H9 (cell line): ENCODE measurements around the gene RALY. TPM values are rescaled to one million over a fixed set of nuclear protein-coding genes. Genes with fewer than 3 reads are reported as not detected.

ENCODE experiments used
- DNase-seq: peaks from one replicate; pipeline ENCODE4 v3.0.0-alpha.2; 2017
- H2AFZ ChIP-seq: one replicate; pipeline ENCODE4 v1.6.1; 2013; ENCODE audit warnings: mild to moderate bottlenecking, low read length, control low read depth, moderate library complexity
- H2AK5ac ChIP-seq: 2 replicates; pipeline ENCODE4 v1.6.1; 2013; ENCODE audit warnings: low read length, control low read depth, mixed read lengths; ENCODE audit not compliant: insufficient read length
- H2BK120ac ChIP-seq: one replicate; pipeline ENCODE4 v1.6.1; 2013; ENCODE audit warnings: low read depth, mild to moderate bottlenecking, low read length, control low read depth, inconsistent platforms; ENCODE audit not compliant: poor library complexity, severe bottlenecking
- H2BK12ac ChIP-seq: 2 replicates; pipeline ENCODE4 v1.6.1; 2013; ENCODE audit warnings: low read length, control low read depth, mixed read lengths, low read depth; ENCODE audit not compliant: insufficient read length
- H2BK15ac ChIP-seq: 2 replicates; pipeline ENCODE4 v1.6.1; 2013; ENCODE audit warnings: low read depth, low read length, control low read depth
- H2BK20ac ChIP-seq: one replicate; pipeline ENCODE4 v1.6.1; 2013; ENCODE audit warnings: low read depth, mild to moderate bottlenecking, low read length, control low read depth, inconsistent platforms; ENCODE audit not compliant: poor library complexity, severe bottlenecking
- H2BK5ac ChIP-seq: 2 replicates; pipeline ENCODE4 v1.6.1; 2013; ENCODE audit warnings: low read length, control low read depth, mixed read lengths; ENCODE audit not compliant: insufficient read length
- H3K14ac ChIP-seq: 2 replicates; pipeline ENCODE4 v1.6.1; 2013; ENCODE audit warnings: low read length, control low read depth; ENCODE audit not compliant: insufficient read depth
- H3K18ac ChIP-seq: 2 replicates; pipeline ENCODE4 v1.6.1; 2013; ENCODE audit warnings: low read depth, mild to moderate bottlenecking, mixed read lengths, low read length, control low read depth; ENCODE audit not compliant: insufficient read length
- H3K23ac ChIP-seq: 2 replicates; pipeline ENCODE4 v1.6.1; 2013; ENCODE audit warnings: low read length, control low read depth, mixed read lengths, low read depth; ENCODE audit not compliant: insufficient read length
- H3K23me2 ChIP-seq: 2 replicates; pipeline ENCODE4 v1.6.1; 2013; ENCODE audit warnings: low read depth, mild to moderate bottlenecking, mixed read lengths, low read length, control low read depth; ENCODE audit not compliant: insufficient read length, poor library complexity, severe bottlenecking
- H3K27ac ChIP-seq: 2 replicates; pipeline ENCODE4 v1.5.1; 2013; ENCODE audit warnings: low read length, control low read depth, mixed read lengths, low read depth; ENCODE audit not compliant: insufficient read length
- H3K27me3 ChIP-seq: 2 replicates; pipeline ENCODE4 v1.6.1; 2013; ENCODE audit warnings: low read length, control low read depth, inconsistent platforms; ENCODE audit not compliant: insufficient read depth
- H3K4ac ChIP-seq: 2 replicates; pipeline ENCODE4 v1.6.1; 2013; ENCODE audit warnings: low read depth, mild to moderate bottlenecking, control low read depth, inconsistent platforms, low read length, moderate library complexity
- H3K4me1 ChIP-seq: 2 replicates; pipeline ENCODE4 v1.6.1; 2013; ENCODE audit warnings: low read length, control low read depth, inconsistent platforms; ENCODE audit not compliant: insufficient read depth
- H3K4me2 ChIP-seq: 2 replicates; pipeline ENCODE4 v1.6.1; 2013; ENCODE audit warnings: low read length, control low read depth, mixed read lengths; ENCODE audit not compliant: insufficient read length, insufficient read depth
- H3K56ac ChIP-seq: 2 replicates; pipeline ENCODE4 v1.6.1; 2013; ENCODE audit warnings: low read depth, mild to moderate bottlenecking, mixed read lengths, low read length, control low read depth; ENCODE audit not compliant: insufficient read length
- H3K79me1 ChIP-seq: 2 replicates; pipeline ENCODE4 v1.6.1; 2013; ENCODE audit warnings: low read depth, mild to moderate bottlenecking, moderate library complexity, low read length, control low read depth, inconsistent platforms; ENCODE audit not compliant: insufficient read depth, poor library complexity, severe bottlenecking
- H3K79me2 ChIP-seq: 2 replicates; pipeline ENCODE4 v1.6.1; 2013; ENCODE audit warnings: low read length, control low read depth, inconsistent platforms; ENCODE audit not compliant: insufficient read depth
- H3K9ac ChIP-seq: 2 replicates; pipeline ENCODE4 v1.6.1; 2013; ENCODE audit warnings: low read length, control low read depth, mixed read lengths; ENCODE audit not compliant: insufficient read length; ENCODE audit errors: extremely low read depth
- H3K9me3 ChIP-seq: one replicate; pipeline ENCODE4 v1.6.1; 2013; ENCODE audit warnings: low read depth, low read length, inconsistent platforms; ENCODE audit not compliant: control insufficient read depth
- H3T11ph ChIP-seq: one replicate; pipeline ENCODE4 v1.6.1; 2013; ENCODE audit warnings: mild to moderate bottlenecking, low read length, control low read depth, inconsistent platforms
- H4K20me1 ChIP-seq: one replicate; pipeline ENCODE4 v1.6.1; 2013; ENCODE audit not compliant: control insufficient read depth, insufficient read length, insufficient read depth
- H4K5ac ChIP-seq: 2 replicates; pipeline ENCODE4 v1.6.1; 2013; ENCODE audit warnings: low read depth, mild to moderate bottlenecking, mixed read lengths, low read length, control low read depth; ENCODE audit not compliant: insufficient read length
- H4K8ac ChIP-seq: replicated peaks from 2 replicates; pipeline ENCODE4 v1.6.1; 2013; ENCODE audit warnings: low read length, control low read depth, mixed read lengths, low read depth; ENCODE audit not compliant: insufficient read length
- H4K91ac ChIP-seq: 2 replicates; pipeline ENCODE4 v1.6.1; 2013; ENCODE audit warnings: low read depth, mild to moderate bottlenecking, moderate library complexity, mixed read lengths, low read length, control low read depth; ENCODE audit not compliant: insufficient read length
- H3K27ac Mint-ChIP-seq, 3 experiments: 2 replicates in 2 of 3; 3 replicates in 1 of 3; pipeline ENCODE4 v1.8.0; 2020 to 2021; ENCODE audit warnings: mixed read lengths in 3 of 3, mild to moderate bottlenecking in 1 of 3, moderate library complexity in 1 of 3
- H3K27me3 Mint-ChIP-seq: 2 replicates; pipeline ENCODE4 v1.8.0; 2021; ENCODE audit warnings: low read depth, mild to moderate bottlenecking, moderate library complexity, mixed read lengths
- H3K36me3 Mint-ChIP-seq, 3 experiments: 2 replicates in 2 of 3; 3 replicates in 1 of 3; pipeline ENCODE4 v1.8.0; 2020 to 2021; ENCODE audit warnings: low read depth in 3 of 3, mixed read lengths in 3 of 3; ENCODE audit not compliant: insufficient read depth in 1 of 3
- H3K4me1 Mint-ChIP-seq, 2 experiments: 2 replicates each; pipeline ENCODE4 v1.8.0; 2020; ENCODE audit warnings: mixed read lengths in 2 of 2
- H3K4me3 Mint-ChIP-seq, 2 experiments: 2 replicates in 1 of 2; 3 replicates in 1 of 2; pipeline ENCODE4 v1.8.0; 2020 to 2021; ENCODE audit warnings: mild to moderate bottlenecking in 2 of 2, mixed read lengths in 2 of 2, moderate library complexity in 1 of 2
- H3K9me3 Mint-ChIP-seq, 2 experiments: 2 replicates in 1 of 2; 3 replicates in 1 of 2; pipeline ENCODE4 v1.8.0; 2020; ENCODE audit warnings: mild to moderate bottlenecking in 2 of 2, mixed read lengths in 2 of 2, moderate library complexity in 1 of 2
- CTCF ChIP-seq: fragments of 200-600 bp; sonication (generic); conservative IDR thresholded peaks from 3 replicates; pipeline ENCODE4 v1.8.0; 2021; ENCODE audit warnings: antibody characterized with exemption, mild to moderate bottlenecking
- WGBS: extraction: QIAGEN DNeasy Blood & Tissue Kit; methylation state at CpG from one replicate; pipeline ENCODE4 v1.1.7; 2013; ENCODE audit warnings: missing lambda C conversion rate, low lambda C conversion rate, mixed read lengths; ENCODE audit not compliant: insufficient read length; ENCODE audit errors: extremely low coverage; 5-methylcytosine and 5-hydroxymethylcytosine counted together
- total RNA-seq: library from RNA; stranded (reverse); gene quantifications from 2 replicates; pipeline ENCODE4 v1.2.1, GENCODE V29; 2021

Gene RALY
- total RNA-seq, 1 experiment from 2014 or later: 199 TPM

DNA sequence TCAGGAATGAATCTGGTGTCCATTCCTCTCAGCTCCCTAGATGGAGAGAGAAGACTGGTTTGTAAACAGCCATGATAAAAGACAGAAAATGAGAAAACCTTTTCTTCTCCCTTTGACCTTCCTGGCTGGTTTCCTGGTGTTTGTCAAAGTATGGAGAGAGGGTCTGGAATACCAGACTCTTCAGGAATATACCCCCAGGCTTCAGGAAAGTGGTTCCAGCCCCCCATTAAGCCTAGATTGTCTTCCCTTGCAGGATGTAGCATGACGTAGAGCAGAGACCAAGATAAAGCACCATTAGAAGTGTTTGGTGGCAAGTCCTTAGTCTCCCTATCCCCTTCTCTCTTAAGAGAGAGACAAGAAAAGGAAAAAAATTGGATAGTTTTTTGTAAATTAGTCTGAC is 67.3 kb downstream of the RALY start:
- no peak overlapping the region for H3K4me3 Mint-ChIP-seq
- H2BK120ac ChIP-seq: no peak overlapping the region
- H3K18ac ChIP-seq: no peak overlapping the region
- no peak overlapping the region for H4K8ac ChIP-seq
- H3K4me1 Mint-ChIP-seq: peaks cover 2 to 5% of the 10 kb centered on the region in 2 experiments; a peak in 3 of 4 replicates
- no peak overlapping the region for H2BK12ac ChIP-seq
- H3K9me3 ChIP-seq: no peaks in the 10 kb centered on the region
- H3K79me1 ChIP-seq: no peaks in the 10 kb centered on the region
- H4K5ac ChIP-seq: no peak overlapping the region
- no peak overlapping the region for H3K14ac ChIP-seq
- H3K9ac ChIP-seq: no peak overlapping the region
- WGBS: no CpG with 5 or more reads among the region's 1 CpG
- no peaks in the 10 kb centered on the region for H3K4me1 ChIP-seq
- no peak overlapping the region for H2BK5ac ChIP-seq
- H3K36me3 Mint-ChIP-seq: peaks cover 0 to 2% (median 2%) of the 10 kb centered on the region in 3 experiments; a peak in 1 of 7 replicates
- no peaks in the 10 kb centered on the region for H3K23me2 ChIP-seq
- no peak overlapping the region for H3K4ac ChIP-seq
- no peak overlapping the region for H4K91ac ChIP-seq
- H3K56ac ChIP-seq: no peak overlapping the region
- no peaks in the 10 kb centered on the region for H3K9me3 Mint-ChIP-seq
- no peaks in the 10 kb centered on the region; the same call in 1 of the 2 replicates for H3K79me2 ChIP-seq
- H3K23ac ChIP-seq: no peak overlapping the region
- H2BK20ac ChIP-seq: no peak overlapping the region
- H2AFZ ChIP-seq: no peak overlapping the region
- no peak overlapping the region for H3T11ph ChIP-seq
- no peaks in the 10 kb centered on the region for H3K27me3 Mint-ChIP-seq
- no peak overlapping the region for H3K27ac Mint-ChIP-seq
- H2BK15ac ChIP-seq: no peak overlapping the region
- H3K4me2 ChIP-seq: no peak overlapping the region
- no peak overlapping the region for H2AK5ac ChIP-seq
- no peaks in the 10 kb centered on the region for H4K20me1 ChIP-seq
- no peak overlapping the region for H3K27ac ChIP-seq
- H3K27me3 ChIP-seq: no peaks in the 10 kb centered on the region
- no peak for DNase-seq
- no peak for TF ChIP-seq CTCF
